ENCODE measurements around the gene SAMD9.
A peak's percentile ranks its signal among the peaks of the same experiment; 100 is the strongest.
"Not testable (repeated sequence)": the region's sequence is repeated elsewhere in the genome, so short reads cannot be mapped to it uniquely, and the experiment has no call there.

Gene SAMD9

DNA sequence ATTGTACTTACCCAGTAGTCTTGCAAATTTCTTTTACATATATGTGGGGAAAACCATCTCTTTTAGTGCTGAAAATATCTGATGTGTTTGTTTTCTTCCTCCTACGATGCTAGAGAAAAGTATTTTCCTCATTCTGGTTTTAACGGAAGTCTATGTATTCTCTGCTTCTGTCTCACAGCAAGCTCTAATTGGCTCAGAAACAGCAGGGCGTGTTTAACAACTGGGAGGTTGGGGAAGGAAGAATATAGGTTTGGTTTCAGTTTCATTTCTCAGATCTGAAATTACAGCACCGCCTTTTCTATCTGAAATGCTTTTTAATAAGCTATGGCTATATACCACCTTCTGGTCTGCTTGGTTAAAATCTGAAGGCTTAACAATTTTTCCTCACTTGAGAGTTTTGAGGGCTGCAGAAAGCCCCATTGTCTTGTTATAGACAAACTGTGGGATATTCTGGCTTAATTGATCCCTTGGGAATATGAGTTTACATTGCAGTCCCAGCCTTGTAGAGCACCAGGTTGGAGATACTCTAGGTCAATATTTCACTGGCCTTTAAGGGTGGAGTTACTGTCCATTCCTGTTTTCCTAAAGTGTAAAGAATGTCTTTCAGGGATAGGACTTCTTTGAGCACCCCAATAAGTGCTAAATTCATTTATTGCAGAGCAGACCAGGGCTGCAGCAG is at the start of gene SAMD9:
TSS of gene SAMD9 (minus strand) at position 128 of the 679 bp plus-strand sequence. CDS start 11,882 bp downstream, outside the sequence.
- peak; percentile 82 for DNase-seq (ENCODE audit: low read depth)

DNA sequence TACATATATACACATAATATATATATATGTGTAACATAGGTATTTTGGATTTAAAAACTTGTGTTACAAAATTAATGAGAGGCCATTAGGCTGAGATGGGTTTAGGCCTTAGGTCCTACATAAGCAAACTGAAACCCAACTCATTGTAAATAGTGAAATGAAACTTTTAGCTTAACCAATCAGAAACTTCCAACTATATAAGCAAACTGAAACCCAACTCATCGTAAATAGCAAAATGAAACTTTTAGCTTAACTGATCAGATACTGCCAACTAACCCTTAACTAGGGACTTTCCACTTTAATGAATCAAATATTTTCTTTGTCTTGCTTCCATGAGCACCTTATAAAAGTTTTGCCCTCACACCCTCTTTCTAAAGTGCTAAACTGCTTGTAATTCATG is 47.7 kb upstream of the SAMD9 start:
- no peak for DNase-seq (ENCODE audit: low read depth)

DNA sequence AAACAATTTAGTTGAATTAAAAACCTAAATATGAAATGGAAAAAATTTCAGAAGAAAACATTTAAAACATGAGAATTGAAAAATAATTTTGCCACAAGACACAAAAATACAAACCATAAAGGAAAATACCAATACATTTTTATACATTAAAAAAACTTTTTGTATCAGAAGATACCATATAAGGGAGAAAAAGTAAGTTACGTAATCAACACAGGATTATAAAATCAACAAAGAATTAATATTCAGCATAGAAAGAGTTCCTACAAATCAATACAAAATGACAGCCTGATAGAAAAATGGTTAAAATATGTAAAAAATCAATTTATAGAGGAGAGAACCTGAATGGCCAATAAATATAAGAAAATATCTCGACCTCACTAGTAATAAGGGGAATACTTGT is 47.0 kb upstream of the SAMD9 start:
- no peak for DNase-seq (ENCODE audit: low read depth)

DNA sequence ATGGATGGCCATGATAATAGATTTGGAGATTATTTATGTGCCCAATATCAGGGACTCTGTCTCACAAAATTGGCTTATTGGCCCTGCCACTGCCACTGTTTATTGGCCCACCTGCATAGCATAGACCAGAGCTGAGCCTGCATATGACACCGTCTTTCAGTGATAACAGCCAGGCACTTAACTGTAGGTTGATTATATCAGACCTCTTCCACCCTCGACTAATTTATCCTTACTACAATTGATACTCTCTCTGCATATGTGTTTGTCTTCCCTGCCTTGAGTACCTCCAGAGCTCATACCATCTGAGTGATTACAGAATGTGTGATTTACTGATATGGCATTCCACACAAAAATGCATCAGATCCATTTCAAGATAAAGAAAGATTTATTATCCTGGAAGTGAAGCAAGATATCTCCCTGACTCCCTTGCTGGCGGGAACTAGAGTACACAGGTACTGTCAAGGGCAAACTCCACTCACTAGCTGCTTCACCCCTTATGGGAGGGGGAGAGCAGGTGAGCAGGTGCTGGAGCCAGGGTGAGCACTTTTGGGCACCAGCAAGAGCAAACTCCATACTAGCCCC is 43.5 kb upstream of the SAMD9 start:
- DNase-seq (ENCODE audit: low read depth): no peak

DNA sequence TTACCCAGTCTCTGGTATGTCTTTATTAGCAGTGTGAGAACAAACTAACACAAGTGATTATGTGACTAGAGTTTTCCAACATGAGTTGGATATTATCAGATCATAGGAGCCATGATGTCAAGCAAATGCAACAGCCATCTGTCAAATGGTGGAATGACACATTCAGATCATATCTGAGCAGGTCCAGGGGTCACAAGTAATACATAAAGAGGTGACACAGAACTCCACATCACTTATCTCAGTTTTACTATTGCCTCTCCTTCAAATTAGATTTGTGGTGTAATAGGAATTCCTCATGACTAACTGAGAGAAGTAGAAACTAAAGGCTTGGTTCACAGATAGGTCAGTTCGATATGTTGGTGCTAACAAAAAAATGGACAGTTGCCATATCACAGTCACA is 42.6 kb upstream of the SAMD9 start:
- no peak for DNase-seq (ENCODE audit: low read depth)

DNA sequence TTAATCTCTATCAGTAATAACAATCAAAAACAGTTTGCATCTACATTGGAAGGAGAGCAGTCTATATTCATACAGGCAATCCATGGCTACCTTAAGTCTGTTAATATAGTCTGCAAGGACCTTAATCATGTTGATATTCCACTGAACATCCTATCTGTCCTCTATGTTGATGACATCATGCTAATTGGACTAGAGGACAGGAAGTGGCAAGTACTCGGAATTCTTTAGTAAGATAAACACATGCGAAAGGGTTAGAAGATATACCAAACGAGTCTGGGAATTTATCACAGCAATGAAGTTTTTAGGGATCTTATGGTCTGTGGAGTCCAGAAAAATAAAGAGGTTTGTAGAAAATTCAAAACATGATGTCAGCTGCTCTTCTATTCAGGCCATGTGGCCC is 41.7 kb upstream of the SAMD9 start:
- DNase-seq (ENCODE audit: low read depth): no peak

DNA sequence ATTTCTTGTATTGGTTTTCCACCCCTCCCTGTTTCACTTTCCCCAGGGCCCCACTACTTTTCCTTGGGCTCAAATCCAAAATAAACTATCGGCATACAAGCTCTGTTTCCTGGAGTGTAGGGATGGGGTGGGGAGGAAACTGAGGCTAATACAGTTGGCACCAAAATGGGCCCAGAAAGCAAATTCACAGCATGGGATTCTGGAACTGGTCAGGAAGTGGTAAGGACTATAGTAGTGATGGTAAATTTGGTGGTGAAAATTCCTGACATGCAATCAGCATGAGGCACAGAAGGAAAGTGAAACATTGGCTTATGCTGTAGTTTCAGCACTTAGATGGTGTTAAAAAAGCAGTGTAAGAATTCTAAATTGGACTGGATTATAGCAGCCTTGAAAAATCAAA is 39.1 kb upstream of the SAMD9 start:
- no peak for DNase-seq (ENCODE audit: low read depth)

DNA sequence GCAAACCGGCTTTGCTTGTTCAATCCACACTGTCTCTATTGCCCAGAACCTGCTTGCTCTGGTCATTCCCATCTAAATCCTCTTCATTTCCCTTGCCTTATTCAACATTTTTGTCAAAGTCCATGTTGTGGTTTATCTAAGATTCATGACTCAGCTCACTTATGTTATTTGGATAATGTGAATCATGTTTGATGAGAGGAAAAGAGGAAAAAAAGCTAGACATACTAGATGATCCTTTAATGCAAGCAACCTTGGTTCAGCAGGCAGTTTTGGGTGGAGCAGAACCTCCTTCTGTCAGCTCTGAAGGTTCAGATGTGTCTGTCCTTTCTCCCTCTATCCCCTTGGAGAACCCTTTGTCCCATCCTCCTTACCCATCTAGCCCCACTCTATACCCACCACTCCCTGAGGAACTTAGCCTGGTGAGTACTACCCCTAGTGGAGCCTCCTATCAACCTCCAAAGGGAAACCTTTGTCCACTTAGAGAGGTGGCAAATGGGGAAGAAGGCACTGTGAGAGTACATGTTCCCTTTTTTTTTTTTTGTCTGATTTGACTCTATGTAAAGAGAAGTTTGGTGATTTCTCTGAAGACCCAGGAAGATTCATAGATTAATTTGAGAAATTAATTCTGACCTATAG is 32.5 kb upstream of the SAMD9 start:
- DNase-seq (ENCODE audit: low read depth): no peak

DNA sequence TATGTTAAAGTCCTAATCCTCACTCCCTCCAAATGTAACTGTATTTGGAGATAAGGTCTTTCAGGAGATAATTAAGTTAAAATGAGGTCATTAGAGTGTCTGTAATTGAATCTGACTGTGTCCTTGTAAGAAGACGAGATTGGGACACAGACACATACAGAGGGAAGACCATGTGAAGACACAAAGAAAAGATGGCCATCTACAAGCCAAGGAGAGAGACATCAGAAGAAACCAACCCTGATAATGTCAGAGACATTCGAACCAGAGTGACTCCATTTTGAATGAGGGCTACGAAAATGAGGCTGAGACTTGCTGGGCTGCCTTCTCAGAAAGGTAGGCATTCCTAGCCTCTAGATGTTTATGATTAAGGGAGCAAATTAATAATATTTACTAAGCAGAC is 30.9 kb upstream of the SAMD9 start:
- no peak for DNase-seq (ENCODE audit: low read depth)

DNA sequence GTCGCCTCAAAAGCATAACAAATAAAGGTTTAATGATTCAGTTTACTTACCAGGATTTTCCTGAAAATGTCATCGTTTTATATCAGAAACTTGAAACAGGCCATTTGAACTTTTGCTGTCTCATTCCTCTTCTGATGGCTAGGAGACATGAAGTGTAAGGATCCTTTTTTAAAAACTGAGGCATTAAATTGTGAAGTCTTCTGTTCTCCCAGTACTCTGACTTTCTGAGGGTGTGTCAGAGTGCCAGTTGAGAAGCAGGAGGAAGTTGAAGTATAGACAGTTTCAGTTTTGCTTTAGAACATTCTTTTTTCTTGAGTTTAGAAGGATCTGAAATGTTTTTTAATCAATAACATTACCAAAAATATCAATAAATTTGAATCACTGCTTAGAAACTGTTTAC is 30.4 kb upstream of the SAMD9 start, which contains the start of gene SAMD9L:
TSS of gene SAMD9L (minus strand) at position 242 of the 400 bp plus-strand sequence. CDS start 12,414 bp downstream, outside the sequence.
- DNase-seq (ENCODE audit: low read depth): peak; percentile 8

DNA sequence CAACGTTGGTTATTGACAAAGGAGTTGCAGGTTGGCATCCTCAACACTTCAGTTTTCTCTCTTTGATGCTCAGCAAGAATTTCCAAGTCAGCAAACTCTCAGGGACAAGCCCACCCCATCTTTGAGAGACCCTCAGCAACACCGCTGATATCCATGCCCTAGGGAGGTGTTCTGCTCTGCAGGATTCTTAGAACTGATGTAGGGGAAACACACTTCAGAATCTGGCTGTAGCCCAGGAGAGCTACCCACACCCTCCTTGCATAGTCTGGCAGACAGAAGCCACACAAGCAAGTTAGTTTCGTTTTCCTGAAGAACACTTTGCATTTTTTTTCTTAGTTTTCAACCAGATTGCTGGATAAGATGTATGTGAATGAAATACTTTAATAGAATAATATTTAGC is 29.6 kb upstream of the SAMD9 start:
- peak; percentile 43 for DNase-seq (ENCODE audit: low read depth)

DNA sequence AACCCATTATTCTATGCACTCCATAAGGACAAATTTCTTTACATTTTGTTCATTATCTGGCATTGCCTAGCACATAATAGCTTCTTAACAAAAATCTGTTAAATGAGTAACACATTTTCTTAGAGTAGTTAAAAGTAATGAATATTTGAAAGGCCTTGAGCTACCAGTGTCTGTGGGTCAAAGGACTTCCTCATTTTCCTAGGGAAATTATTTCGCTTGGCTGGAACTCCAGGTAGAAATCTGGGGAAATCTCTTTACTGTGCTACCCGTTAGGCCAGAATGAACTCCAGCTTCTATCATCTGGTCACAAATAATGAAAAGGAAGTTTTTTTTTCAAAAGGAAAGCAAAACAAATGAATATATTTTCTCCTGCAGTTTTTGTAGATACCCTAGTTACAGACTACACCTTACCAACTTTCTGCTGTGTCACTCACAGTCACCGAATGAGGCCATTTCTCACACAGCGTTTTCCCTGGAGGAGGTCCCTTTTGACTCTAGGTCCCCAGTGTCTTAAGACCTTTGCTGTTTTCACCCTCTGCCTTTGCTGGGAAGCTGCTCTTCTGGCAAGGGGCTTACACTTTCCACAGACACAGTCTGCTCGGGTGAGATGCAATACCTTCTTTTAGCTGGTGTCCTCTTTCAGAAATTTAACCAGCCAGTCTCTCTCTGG is 28.8 kb upstream of the SAMD9 start:
- DNase-seq (ENCODE audit: low read depth): peak; percentile 4

DNA sequence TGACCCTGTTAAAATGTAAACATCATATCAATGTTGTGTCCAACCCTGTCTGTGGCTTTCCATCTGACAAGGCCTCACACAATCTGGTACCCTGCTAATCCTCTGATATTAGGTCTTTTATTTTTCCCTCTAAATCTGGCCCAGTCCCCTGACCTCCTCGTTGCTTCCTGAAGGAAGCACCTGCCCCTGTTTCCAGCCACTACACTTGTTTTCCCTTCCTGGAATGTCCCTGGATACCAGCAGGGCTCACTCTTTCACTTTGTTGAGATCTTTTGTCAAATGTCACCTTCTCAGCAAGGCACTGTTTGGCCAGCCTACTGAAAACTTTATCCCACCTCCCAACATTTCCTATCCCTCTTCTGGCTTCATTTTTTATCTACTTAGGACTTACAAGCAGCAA is 28.3 kb upstream of the SAMD9 start:
- DNase-seq (ENCODE audit: low read depth): no peak

DNA sequence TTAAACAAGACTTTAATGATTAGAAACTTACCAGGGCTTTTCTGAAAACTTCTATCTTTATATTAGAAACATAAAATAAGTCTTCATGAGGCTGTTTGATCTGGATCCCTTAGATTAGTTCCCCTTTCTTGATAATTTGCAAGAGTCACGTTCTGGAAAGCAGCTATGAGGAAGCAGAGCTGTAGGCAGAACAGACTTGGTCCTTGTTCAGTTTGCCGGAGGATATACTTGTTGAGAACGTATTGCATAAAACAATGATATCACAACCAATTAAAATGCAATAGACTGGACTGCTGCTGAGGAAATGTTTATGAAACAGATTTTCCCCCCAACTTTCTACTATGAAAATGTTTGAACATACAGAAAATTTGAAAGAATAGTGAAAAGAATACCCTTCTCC is 27.6 kb upstream of the SAMD9 start:
- no peak for DNase-seq (ENCODE audit: low read depth)

DNA sequence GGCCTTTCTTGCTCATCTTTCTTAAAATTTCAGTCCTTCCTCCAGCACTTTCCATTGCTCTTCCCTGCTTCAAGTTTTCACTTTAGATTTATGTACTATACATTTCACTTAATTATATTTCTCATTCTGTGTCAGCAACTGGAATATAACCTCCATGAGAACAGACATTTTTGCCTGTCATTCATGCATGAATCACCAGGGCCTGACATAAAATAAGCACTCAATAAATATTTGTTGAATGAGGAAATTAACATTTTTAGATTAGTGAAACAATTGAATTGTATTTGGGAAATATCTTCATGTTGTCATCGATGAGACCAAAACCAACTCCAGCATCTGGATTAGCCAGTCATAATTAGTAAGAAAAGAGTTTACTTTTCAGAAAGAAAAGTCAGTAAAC is 24.3 kb upstream of the SAMD9 start:
- DNase-seq (ENCODE audit: low read depth): no peak

DNA sequence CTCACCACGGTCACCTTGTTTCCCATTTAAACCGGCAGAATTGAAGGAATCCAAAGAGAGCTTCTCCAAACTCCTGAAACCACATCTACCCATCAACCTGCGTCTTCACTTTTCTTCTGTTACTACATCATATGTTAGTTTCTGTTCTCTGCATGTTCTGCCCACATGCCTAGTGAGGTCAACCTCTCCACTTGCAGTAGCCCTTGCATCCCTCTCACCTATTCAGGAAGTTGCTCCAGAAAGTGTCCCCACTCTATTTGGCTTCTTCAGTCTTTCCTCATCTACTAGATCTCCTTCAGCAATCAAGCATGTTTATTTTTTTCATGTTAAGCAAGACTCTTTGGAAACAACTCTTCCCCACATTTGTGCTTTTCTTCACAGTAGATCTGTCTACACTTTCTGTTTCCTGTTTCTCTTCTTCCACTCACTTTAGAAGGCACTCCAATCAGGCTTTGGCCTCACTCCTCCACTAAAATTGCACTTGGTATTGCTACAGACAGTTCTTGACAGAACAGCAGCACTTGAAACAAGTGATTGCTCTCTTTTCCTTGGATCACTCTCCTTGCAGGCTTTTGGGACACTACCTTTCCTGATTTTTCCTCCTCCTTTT is 22.9 kb upstream of the SAMD9 start:
- DNase-seq (ENCODE audit: low read depth): no peak

DNA sequence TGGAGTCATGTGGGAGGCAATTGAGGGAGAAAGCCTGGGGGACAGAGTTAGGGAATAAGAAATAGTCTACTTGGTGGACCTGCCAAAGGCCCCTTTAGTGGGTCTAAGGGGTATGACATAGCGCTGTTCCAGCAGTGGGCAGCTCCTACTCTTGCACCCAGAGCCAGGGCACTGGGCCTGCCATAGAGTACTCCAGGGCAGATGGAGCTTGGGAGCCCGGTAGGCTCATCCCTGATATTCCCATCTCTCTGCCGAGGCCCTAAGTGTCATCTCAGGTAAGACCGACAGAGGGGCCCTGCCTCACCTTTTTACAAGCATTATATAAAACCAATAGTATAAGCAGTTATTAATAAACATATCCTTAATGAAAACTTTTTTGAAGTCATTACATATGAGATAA is 20.8 kb upstream of the SAMD9 start:
- DNase-seq (ENCODE audit: low read depth): no peak

DNA sequence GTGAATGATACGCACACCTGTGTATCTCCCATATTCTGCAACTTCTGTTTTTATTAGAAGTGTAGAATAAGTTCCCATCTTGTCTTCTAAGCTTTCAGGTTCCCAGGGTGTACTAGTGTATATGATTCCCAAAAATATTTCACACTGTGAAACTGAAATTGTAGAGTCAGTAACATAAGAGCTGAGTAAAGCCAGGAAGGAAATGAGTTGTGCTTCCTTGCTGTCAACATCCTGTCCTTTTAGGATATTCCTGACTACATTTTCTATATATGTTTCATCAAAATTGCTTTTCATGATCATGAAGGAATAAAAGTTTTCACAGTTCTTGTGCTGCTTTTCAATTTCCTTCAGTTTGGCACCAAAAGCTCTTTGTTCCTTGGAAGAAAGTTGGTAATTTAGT is 15.2 kb upstream of the SAMD9 start:
- DNase-seq (ENCODE audit: low read depth): no peak

DNA sequence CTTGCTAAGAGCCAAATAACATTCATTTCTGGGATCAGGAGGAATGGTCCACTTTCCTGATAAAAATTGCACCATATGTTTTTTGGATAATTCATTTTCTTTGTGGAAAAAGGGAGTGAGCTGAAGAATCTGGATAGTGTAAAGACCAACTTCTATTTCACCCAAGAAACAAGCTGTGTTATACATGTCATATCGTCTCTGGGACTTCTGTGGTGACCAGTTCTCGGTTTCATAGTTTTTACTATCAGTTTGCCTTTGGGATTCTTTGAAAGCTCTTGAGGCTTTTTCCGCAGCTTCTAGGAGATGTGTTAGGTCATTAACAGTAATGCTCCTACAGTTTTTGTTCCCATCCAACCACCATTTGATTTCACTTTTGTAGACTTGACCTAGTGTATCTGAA is 14.4 kb upstream of the SAMD9 start:
- DNase-seq (ENCODE audit: low read depth): no peak

DNA sequence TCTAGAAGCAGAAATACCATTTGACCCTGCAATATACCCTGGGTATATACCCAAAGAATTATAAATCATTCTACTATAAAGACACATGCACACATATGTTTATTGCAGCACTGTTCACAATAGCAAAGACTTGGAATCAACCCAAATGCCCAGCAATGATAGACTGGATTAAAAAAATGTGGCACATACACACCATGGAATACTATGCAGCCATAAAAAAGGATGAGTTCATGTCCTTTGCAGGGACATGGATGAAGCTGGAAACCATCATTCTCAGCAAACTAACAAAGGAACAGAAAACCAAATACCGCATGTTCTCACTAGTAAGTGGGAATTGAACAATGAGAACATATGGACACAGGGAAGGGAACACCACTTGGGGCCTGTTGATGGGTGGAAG is 9.2 kb upstream of the SAMD9 start:
- not testable (repeated sequence) for DNase-seq (ENCODE audit: low read depth)

DNA sequence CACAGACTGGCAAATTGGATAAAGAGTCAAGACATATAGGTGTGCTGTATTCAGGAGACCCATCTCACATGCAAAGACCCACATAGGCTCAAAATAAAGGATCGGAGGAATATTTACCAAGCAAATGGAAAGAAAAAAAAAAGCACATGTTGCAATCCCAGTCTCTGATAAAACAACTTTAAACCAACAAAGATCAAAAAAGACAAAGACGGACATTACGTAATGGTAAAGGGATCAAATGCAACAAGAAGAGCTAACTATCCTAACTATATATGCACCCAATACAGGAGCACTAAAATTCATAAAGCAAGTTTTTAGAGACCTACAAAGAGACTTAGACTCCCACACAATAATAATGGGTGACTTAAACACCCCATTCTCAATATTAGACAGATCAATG is 5.8 kb upstream of the SAMD9 start:
- not testable (repeated sequence) for DNase-seq (ENCODE audit: low read depth)

All from fibroblast of gingiva (primary cell).